GM19240 (cell line): ENCODE measurements around the gene RYR1.
"Not testable (repeated sequence)": the region's sequence is repeated elsewhere in the genome, so short reads cannot be mapped to it uniquely, and the experiment has no call there.

Experiments
- DNase-seq: peaks from one replicate; pipeline ENCODE4 v3.0.0; 2011; ENCODE audit warnings: low spot score; ENCODE audit not compliant: insufficient read length

Gene RYR1

GRCh38 chr19:38457202-38457601, 23.7 kb downstream of the RYR1 start:
- no peak for DNase-seq

- DNase-seq = no peak
These were observed 24.4 kb downstream of the RYR1 start for GRCh38 chr19:38457690-38458405.

- DNase-seq = no peak
These were observed 25.5 kb downstream of the RYR1 start for GRCh38 chr19:38458991-38459390.

- no peak for DNase-seq
These were observed 29.9 kb downstream of the RYR1 start for GRCh38 chr19:38463365-38463764.

- no peak for DNase-seq
These were observed 31.1 kb downstream of the RYR1 start for GRCh38 chr19:38464421-38465082.

GRCh38 chr19:38466050-38466449, 32.6 kb downstream of the RYR1 start:
- DNase-seq = no peak

- DNase-seq = no peak
These were observed 34.3 kb downstream of the RYR1 start for GRCh38 chr19:38467541-38468525.

GRCh38 chr19:38469151-38469550, 35.7 kb downstream of the RYR1 start:
- DNase-seq = no peak

GRCh38 chr19:38470788-38471480, 37.4 kb downstream of the RYR1 start:
- no peak for DNase-seq

GRCh38 chr19:38472725-38473124, 39.2 kb downstream of the RYR1 start:
- not testable (repeated sequence) for DNase-seq

- DNase-seq = no peak
These were observed 39.7 kb downstream of the RYR1 start for GRCh38 chr19:38473201-38473600.

GRCh38 chr19:38475176-38475575, 41.7 kb downstream of the RYR1 start:
- no peak for DNase-seq

GRCh38 chr19:38478273-38478971, 44.9 kb downstream of the RYR1 start:
- DNase-seq = peak; percentile 33

- DNase-seq = no peak
These were observed 49.0 kb downstream of the RYR1 start for GRCh38 chr19:38482496-38482895.

- no peak for DNase-seq
These were observed 49.6 kb downstream of the RYR1 start for GRCh38 chr19:38483016-38483630.

- DNase-seq = no peak
These were observed 51.3 kb downstream of the RYR1 start for GRCh38 chr19:38484747-38485146.

- no peak for DNase-seq
These were observed 52.2 kb downstream of the RYR1 start for GRCh38 chr19:38485541-38486285.

- no peak for DNase-seq
These were observed 53.3 kb downstream of the RYR1 start for GRCh38 chr19:38486731-38487336.

GRCh38 chr19:38488096-38488495, 54.6 kb downstream of the RYR1 start:
- DNase-seq = no peak
